ENCODE results near the gene NDUFC1. TPM values are rescaled to one million over a fixed set of nuclear protein-coding genes. Genes with fewer than 3 reads are reported as not detected.
A peak's percentile ranks its signal among the peaks of the same experiment; 100 is the strongest.
"Not testable (repeated sequence)": the region's sequence is repeated elsewhere in the genome, so short reads cannot be mapped to it uniquely, and the experiment has no call there.

The NDUFC1 gene
- total and polyA plus RNA-seq, 12 donors = 55.1 to 235 (median 109) TPM

- intact Hi-C loops (cut with DNase I) = no loop called here
- H3K27ac ChIP-seq = peak overlapping the region in 3 of 5 donors; percentile 66 to 84 (median 82)
- 43 to 52% (median 46%) methylated on average over 3 of the region's 3 CpGs for WGBS, 4 donors
- no peaks in the 10 kb centered on the region for H3K27me3 ChIP-seq
- TF ChIP-seq CTCF (IDR thresholded peaks at IDR 0.05) (no peak), POLR2A (IDR thresholded peaks at IDR 0.05) (no peak)
- peaks cover 21 to 31% of the 10 kb centered on the region in 2 donors for H3K4me1 ChIP-seq (replicated peaks in 1 of 2)
- no peaks in the 10 kb centered on the region for H3K9me3 ChIP-seq (replicated peaks in 1 of 3)
- no peaks in the 10 kb centered on the region for H3K36me3 ChIP-seq (replicated peaks in 1 of 2)
- no peak overlapping the region for H3K4me3 ChIP-seq
- no peak for DNase-seq
Measured at GRCh38 chr4:139265654-139266053, 36.6 kb downstream of the NDUFC1 start.

DNA sequence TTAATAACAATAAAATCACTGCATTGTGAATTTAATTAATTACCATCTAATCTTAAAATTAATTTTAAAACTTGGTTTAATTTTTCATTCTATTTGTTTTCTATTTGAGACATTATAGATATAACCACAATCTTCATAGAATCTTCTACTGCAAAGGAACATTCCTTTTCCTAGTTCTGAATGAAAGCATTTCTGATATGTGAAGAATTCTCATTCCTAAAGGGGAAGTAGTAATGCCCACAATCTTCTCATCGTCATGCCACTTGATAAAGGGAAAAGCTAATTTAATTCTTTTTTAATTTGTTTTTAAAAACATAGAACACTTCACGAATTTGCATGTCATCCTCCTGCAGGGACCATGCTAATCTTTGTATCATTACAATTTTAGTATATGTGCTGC, 45.9 kb downstream of the NDUFC1 start:
- intact Hi-C loops (cut with DNase I) = no loop called here
- Histone ChIP-seq H3K27ac (no peak overlapping the region), H3K27me3 (no peaks in the 10 kb centered on the region), H3K9me3 (replicated peaks in 1 of 3) (no peaks in the 10 kb centered on the region), H3K36me3 (replicated peaks in 1 of 2) (no peaks in the 10 kb centered on the region), H3K4me1 (replicated peaks in 1 of 2) (no peaks in the 10 kb centered on the region), H3K4me3 (no peak overlapping the region)
- no peak for DNase-seq
- 54 to 65% (median 61%) methylated on average over 2 of the region's 2 CpGs for WGBS, 4 donors
- TF ChIP-seq CTCF (IDR thresholded peaks at IDR 0.05) (no peak), POLR2A (IDR thresholded peaks at IDR 0.05) (no peak)

DNA sequence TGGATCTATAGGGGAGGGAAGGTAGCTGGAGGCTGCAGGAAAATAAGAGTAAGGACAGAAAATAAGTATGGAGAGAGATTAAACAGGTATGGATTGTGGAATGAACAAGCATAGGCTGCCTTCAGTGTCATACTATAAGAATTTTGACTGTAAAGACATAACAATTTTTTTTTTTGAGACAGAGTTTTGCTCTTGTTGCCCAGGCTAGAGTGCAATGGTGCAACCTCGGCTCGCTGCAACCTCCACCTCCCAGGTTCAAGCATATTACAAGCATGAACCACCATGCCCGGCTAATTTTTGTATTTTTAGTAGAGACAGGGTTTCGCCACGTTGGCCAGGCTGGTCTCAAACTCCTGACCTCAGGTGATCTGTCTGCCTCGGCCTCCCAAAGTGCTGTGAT, 46.7 kb downstream of the NDUFC1 start:
- H3K4me3 ChIP-seq; intact Hi-C loops (cut with DNase I); DNase-seq; H3K27me3 ChIP-seq; H3K36me3 ChIP-seq (replicated peaks in 1 of 2); H3K9me3 ChIP-seq (replicated peaks in 1 of 3); H3K27ac ChIP-seq; H3K4me1 ChIP-seq (replicated peaks in 1 of 2): not testable (repeated sequence)
- WGBS, 4 donors = 83 to 97% (median 94%) methylated on average over 4 to 6 of the region's 6 CpGs

DNA sequence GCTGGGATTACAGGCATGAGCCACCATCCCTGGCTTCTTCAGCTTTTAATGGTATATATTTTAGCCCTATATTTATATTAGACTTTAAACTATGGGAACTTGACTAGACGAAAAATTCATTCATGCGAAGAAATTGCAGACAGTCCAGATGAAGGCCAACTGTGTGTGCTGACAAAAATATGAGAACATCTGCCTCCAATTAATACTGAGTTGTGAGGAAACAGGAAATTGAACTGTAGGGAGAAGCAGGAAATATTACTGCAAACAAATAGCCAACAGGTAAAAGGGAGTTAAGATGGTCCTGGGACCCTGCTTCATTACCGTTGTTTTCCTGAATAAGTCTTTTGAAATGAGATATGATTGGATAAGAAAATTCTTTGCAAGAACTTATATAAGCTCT, 48.6 kb downstream of the NDUFC1 start:
- WGBS, 4 donors = 88 to 90% (median 89%) methylated on average over 3 of the region's 3 CpGs
- intact Hi-C loops (cut with DNase I) = no loop called here
- Histone ChIP-seq H3K4me1 (replicated peaks in 1 of 2) (no peaks in the 10 kb centered on the region), H3K4me3 (no peak overlapping the region), H3K27me3 (no peaks in the 10 kb centered on the region), H3K9me3 (replicated peaks in 1 of 3) (no peaks in the 10 kb centered on the region), H3K27ac (no peak overlapping the region), H3K36me3 (replicated peaks in 1 of 2) (no peaks in the 10 kb centered on the region)
- DNase-seq = no peak
- TF ChIP-seq POLR2A (IDR thresholded peaks at IDR 0.05) (no peak), CTCF (IDR thresholded peaks at IDR 0.05) (no peak)

DNA sequence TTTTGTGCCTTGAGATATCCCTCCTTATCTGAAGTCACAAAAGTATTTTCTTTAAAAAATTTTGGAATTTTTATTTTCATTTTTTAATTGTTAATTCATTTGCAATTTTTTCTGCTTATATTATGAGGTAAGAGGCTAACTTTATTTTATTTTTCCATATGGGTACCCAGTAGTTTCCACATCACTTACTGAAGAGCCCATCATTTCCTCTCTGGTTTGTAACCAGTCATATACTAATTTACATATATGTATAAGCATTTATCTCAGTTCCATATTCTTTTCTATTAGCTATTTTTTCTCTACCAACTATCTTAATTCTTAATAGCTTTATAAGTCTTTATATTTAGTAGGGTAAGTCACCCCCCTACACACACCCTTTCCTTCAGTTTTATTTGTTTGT, 49.2 kb downstream of the NDUFC1 start:
- H3K27ac ChIP-seq = no peak overlapping the region
- intact Hi-C loops (cut with DNase I) = no loop called here
- H3K27me3 ChIP-seq = no peaks in the 10 kb centered on the region
- H3K36me3 ChIP-seq (replicated peaks in 1 of 2) = no peaks in the 10 kb centered on the region
- no peaks in the 10 kb centered on the region for H3K9me3 ChIP-seq (replicated peaks in 1 of 3)
- no peak for TF ChIP-seq POLR2A (IDR thresholded peaks at IDR 0.05)
- TF ChIP-seq CTCF (IDR thresholded peaks at IDR 0.05) = no peak
- H3K4me3 ChIP-seq = no peak overlapping the region
- DNase-seq = no peak
- no peaks in the 10 kb centered on the region for H3K4me1 ChIP-seq (replicated peaks in 1 of 2)
